Measurements from ENCODE around the gene CNTN4.
A peak's percentile ranks its signal among the peaks of the same experiment; 100 is the strongest.
"Not testable (repeated sequence)": the region's sequence is repeated elsewhere in the genome, so short reads cannot be mapped to it uniquely, and the experiment has no call there.

The CNTN4 gene

DNA sequence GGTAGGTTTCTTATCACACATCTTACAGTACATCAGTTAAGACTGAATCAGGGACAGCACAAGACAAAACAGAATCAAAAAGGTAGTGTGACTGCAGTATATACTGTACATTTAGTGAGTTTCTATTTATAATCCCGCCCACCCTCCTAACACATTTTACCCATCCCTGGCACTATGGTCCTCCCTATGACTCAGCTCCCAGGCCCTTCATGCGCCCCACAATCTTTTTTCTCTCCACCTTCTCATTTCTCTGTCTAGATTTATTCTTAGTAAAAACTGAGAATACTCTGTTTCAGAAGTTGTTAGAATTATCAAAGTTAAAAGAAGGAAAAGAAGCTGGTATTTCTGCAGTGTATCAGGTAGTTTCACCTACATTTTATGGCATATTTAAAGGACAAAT is 427.3 kb downstream of the CNTN4 start:
- no peak for DNase-seq

DNA sequence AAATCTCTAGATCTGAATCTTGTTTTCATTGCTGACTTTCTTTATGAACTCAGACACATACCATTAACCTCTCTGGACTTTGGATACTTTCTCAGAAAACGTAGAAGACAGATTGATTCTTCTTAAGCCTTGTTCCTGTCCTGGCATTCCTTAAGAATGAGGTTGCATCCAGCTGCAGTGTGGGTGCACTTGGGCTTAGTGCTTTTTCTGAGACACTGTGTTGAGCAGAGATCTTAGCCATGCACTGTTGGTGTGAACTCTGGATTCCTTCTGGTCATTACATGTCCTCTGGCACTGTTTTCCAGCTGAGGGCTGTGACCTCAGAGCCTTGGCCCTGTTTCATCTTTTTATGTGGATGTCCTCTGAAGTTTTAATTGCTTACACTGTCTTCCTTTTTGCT is 428.3 kb downstream of the CNTN4 start:
- DNase-seq = no peak

DNA sequence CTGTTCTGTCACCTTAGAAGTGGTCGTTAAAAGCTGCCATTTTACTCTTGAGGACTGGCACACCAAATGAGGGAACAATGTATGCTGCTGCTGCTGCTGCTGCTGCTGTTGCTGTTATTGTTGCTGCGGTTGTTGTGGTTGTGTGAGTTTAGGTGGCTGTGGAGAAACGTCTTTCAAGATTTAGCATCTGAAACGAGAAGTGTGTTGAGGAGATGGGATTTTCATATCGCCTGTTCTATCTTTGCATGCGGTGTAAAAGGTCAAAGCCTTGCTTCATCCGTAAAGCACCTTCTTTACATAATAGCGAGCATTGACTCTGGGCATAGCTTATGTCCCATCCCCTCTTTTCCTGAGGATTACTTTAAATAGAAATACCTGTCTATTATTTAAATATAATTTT is 428.7 kb downstream of the CNTN4 start:
- DNase-seq = not testable (repeated sequence)

- not testable (repeated sequence) for DNase-seq
These were observed 436.1 kb downstream of the CNTN4 start for GRCh38 chr3:2534767-2535166.

- no peak for DNase-seq
These were observed 436.5 kb downstream of the CNTN4 start for GRCh38 chr3:2535206-2535605.

DNA sequence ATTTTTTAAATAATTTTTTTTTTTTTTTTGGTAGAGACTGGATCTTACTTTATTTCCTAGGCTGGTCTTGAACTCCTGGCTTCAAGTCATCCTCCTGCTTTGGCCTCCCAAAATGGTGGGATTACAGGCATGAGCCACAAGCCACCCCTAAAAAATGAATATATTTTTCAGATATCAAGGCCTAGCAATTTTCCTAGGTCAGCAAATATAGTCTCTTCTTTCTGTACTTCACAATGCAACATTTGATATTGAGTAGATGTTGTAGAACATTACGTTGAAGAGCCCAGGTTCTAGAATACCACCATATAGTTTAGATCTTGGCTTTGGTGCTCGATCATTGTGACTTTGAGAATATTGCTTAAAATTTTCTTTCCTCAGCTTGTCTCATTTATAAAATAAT is 437.9 kb downstream of the CNTN4 start:
- DNase-seq = no peak

GRCh38 chr3:2540115-2540514 is 441.4 kb downstream of the CNTN4 start:
- no peak for DNase-seq

GRCh38 chr3:2543247-2543646 is 444.6 kb downstream of the CNTN4 start:
- no peak for DNase-seq

- DNase-seq = no peak
These were observed 445.5 kb downstream of the CNTN4 start for GRCh38 chr3:2544212-2544611.

- DNase-seq = no peak
These were observed 446.1 kb downstream of the CNTN4 start for GRCh38 chr3:2544718-2545117.

GRCh38 chr3:2547049-2547448 is 448.4 kb downstream of the CNTN4 start:
- DNase-seq = no peak

DNA sequence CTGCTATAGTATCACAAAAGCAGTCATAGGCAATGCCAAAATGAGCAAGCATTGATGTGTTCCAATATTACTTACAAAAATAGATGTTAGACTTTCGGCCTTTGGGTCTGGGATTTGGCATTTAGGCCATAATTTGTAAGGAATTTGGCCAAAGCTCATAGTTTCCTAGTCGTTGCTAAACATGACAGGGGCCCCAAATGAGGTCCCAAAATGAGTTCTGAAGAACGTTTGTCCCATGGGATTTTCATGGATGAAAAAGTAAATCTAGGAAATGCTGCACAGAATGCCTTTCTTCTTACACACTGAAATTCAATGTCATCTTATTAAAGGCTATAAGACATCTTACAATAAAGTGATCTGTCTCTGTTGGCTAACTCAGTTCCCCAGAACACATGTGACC is 456.0 kb downstream of the CNTN4 start:
- DNase-seq = no peak

DNA sequence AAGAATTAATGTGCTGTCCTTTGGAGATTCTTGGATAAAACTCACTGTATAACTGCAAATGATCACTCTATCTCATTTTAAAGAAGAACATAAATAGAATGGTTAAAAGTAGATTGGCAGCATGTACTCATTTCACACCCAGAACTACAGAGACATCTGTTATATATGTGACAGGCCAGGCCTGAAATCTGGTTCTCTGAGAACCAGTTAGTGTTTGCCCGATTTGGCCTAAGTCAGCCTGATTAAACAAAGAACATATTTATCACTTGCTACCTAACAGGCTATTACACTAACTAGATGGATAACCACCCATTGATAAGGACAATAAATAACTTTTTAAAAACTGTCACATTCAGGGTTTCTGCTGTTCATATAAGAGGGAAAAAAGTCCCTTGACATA is 460.1 kb downstream of the CNTN4 start:
- no peak for DNase-seq

DNA sequence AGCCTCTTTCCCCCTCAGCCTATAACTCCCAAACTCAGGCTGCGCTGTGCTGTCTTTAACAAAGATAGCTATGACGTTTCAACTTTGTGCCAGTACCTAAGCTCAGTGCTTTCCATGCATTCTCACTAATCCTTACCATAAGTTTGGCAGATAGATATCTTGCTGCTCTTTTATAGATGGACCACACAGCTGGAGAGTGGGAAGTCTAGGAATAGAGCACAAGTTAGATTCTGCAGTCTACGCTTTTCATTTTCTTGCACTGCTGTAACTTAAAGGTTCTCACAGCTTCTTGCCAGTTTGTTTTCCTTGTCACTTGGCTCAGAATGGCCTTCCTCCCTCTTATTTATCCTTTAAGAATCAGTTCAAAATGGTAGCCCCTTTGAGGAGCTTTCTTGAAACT is 468.8 kb downstream of the CNTN4 start:
- DNase-seq = no peak

GRCh38 chr3:2568156-2568555 is 469.5 kb downstream of the CNTN4 start:
- DNase-seq = no peak

- no peak for DNase-seq
These were observed 470.3 kb downstream of the CNTN4 start for GRCh38 chr3:2568929-2569328.

DNA sequence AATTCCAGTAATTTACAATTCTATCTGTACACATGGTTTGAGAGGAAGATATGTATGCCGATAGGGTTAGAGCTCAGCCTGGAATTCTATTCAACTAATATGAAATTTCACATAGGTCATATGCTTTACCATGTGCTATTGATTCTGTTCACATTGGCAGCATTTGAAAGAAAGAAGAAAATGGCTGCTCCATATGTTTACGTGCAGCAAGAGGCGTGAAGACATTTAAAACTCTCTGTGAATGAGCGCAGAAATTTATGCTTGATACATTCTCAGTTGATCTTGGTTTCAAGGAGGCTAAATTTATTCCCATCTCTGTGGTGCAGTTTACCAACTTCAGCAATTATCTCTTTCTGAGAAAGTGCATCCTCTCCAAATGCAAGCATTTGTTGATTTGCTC is 478.9 kb downstream of the CNTN4 start:
- peak in 1 of 2 experiments; percentile 57 for DNase-seq

DNA sequence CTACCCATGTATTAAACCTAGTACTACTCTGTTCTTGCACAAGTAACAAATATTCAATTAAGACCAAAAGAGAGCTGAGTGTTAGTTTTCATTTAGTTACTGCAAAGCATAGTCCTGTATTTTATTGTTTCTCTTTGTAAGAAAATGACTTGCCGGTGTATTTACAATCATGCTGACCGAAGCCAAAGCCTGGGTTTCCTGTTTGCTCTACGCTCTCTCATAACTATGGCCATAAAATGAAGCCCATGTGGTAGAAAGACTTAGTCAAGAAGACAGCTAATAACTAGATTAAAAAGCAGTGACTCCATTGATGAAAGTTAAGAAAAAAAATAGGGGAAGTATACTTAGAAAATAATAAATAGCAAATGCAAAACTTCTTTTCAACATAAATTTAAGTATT is 479.9 kb downstream of the CNTN4 start:
- no peak for DNase-seq

DNA sequence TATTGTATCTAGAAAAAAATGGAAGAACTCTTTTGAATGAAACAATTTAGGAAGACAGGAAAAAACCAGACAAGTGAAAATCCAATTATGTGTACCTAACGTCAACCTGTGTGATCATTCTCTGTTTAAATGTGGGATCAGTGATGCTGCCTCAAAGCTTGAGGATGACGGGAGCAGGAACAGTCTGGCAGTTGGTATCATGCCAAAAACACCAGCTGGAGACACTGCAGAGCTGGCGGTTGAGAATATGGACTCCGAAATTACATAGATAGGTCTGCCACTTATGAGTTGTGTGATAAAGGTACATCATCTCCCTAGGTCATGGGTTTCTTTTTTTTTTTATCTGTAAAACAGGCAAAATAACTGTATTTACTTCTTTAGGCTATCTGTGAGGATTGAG is 480.5 kb downstream of the CNTN4 start:
- DNase-seq = peak; percentile 83 to 91

- DNase-seq = no peak
These were observed 484.4 kb downstream of the CNTN4 start for GRCh38 chr3:2583046-2583445.

GRCh38 chr3:2589336-2589969 is 490.8 kb downstream of the CNTN4 start:
- DNase-seq = no peak

GRCh38 chr3:2595486-2595885 is 496.8 kb downstream of the CNTN4 start:
- DNase-seq = no peak

GRCh38 chr3:2597615-2598014 is 498.9 kb downstream of the CNTN4 start:
- no peak for DNase-seq

DNA sequence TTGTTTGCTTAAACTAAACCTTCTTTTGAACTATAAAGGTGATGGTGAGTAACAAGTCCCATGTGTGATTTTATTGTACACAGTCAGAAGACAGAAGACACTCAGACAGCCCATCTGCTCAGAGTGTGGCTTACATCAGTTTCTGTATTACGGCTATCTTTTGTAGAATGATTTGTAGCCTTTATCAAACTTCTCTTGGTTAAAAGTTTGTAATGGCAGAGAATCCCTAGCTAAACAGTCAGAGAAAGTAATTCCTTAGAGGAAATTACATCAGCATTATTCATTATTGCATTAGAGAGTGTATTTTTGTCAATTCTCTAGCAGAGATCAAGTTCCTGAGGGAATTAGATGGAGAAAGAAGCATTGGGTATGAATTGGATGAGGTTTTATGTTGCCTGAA is 500.8 kb downstream of the CNTN4 start:
- DNase-seq = no peak

- no peak for DNase-seq
These were observed 505.1 kb downstream of the CNTN4 start for GRCh38 chr3:2603692-2604289.

Measured in NCI-H524 (cell line).